ENCODE measurements around the gene GM2A.

DNA sequence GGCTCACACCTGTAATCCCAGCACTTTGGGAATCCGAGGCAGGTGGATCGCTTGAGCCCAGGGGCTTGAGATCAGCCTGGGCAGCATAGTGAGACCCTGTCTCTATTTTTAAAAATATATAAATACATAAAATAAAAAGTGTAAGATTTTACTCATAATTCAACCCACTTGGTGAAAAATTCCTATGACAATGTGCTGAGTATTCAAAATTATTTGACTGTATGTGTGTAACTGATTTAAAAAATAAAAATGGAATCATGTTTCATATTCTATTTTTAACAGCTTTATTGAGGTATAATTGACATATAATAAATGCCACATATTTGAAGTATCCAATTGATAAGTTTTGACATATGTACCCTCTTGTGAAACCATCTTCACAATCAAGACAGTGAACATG is 22.8 kb downstream of the GM2A start:
- TF ChIP-seq CTCF (conservative IDR thresholded peaks at IDR 0.05) (no peak), EZH2 (IDR thresholded peaks at IDR 0.05; ENCODE audit: low read depth) (no peak)
